Liver (tissue), 9 donors: Measurements from ENCODE around the gene ZDHHC14. TPM values are rescaled to one million over a fixed set of nuclear protein-coding genes. Genes with fewer than 3 reads are reported as not detected.

ENCODE experiments used
- DNase-seq: peaks from one replicate; pipeline ENCODE4 v3.0.0-alpha.2; 2017; ENCODE audit warnings: low spot score
- H3K27ac ChIP-seq, 2 donors: one replicate each; pipeline ENCODE4 v1.7.0; 2013; ENCODE audit warnings: inconsistent platforms in 2 of 2, low read length in 2 of 2, control low read depth in 1 of 2, low read depth in 1 of 2, mild to moderate bottlenecking in 1 of 2
- H3K27me3 ChIP-seq, 4 donors: one replicate each; pipeline versions ENCODE4 v1.6.1 to v1.7.0; 2013; ENCODE audit warnings: low read length in 3 of 4, inconsistent platforms in 1 of 4, mild to moderate bottlenecking in 1 of 4, moderate library complexity in 1 of 4; ENCODE audit not compliant: control insufficient read depth in 4 of 4, insufficient read depth in 4 of 4
- H3K36me3 ChIP-seq, 4 donors: one replicate each; pipeline versions ENCODE4 v1.6.1 to v1.7.0; 2013; ENCODE audit warnings: low read length in 3 of 4, mild to moderate bottlenecking in 3 of 4, low read depth in 1 of 4, moderate library complexity in 1 of 4; ENCODE audit not compliant: control insufficient read depth in 4 of 4, insufficient read depth in 3 of 4
- H3K4me1 ChIP-seq, 4 donors: one replicate each; pipeline versions ENCODE4 v1.6.1 to v1.7.0; 2013; ENCODE audit warnings: low read length in 3 of 4, mild to moderate bottlenecking in 3 of 4, moderate library complexity in 1 of 4; ENCODE audit not compliant: control insufficient read depth in 4 of 4, insufficient read depth in 4 of 4
- H3K4me3 ChIP-seq, 3 donors: one replicate each; pipeline versions ENCODE4 v1.6.1 to v1.7.0; 2013; ENCODE audit warnings: low read length in 3 of 3, control low read depth in 1 of 3, low read depth in 1 of 3, mild to moderate bottlenecking in 1 of 3
- H3K9ac ChIP-seq, 2 donors: one replicate each; pipeline ENCODE4 v1.7.0; 2013; ENCODE audit warnings: low read length in 2 of 2, mild to moderate bottlenecking in 2 of 2, moderate library complexity in 2 of 2, control low read depth in 1 of 2, low read depth in 1 of 2
- H3K9me3 ChIP-seq, 4 donors: one replicate each; pipeline versions ENCODE4 v1.6.1 to v1.7.0; 2013; ENCODE audit warnings: low read length in 3 of 4; ENCODE audit not compliant: control insufficient read depth in 4 of 4
- CTCF ChIP-seq: fragments of 150-350 bp; IDR thresholded peaks from 2 replicates; pipeline ENCODE4 v1.5.1; 2017; ENCODE audit warnings: improper control_type of control experiment, low read depth, low read length; ENCODE audit not compliant: missing input control
- EGR1 ChIP-seq, 2 donors: IDR thresholded peaks; 2 replicates each; pipeline ENCODE4 v1.6.1; 2016 to 2018; ENCODE audit warnings: antibody characterized with exemption in 2 of 2, low read depth in 2 of 2
- FOXA1 ChIP-seq: IDR thresholded peaks from 2 replicates; pipeline ENCODE4 v1.6.1; 2016; ENCODE audit warnings: antibody characterized with exemption
- GABPA ChIP-seq, 2 donors: IDR thresholded peaks in 1 of 2; conservative IDR thresholded peaks in 1 of 2; 2 replicates each; pipeline ENCODE4 v1.6.1; 2016; ENCODE audit warnings: antibody characterized with exemption in 2 of 2, mild to moderate bottlenecking in 1 of 2, moderate library complexity in 1 of 2
- HNF4A ChIP-seq, 2 donors: conservative IDR thresholded peaks; 2 replicates each; pipeline ENCODE4 v1.6.1; 2016; ENCODE audit warnings: antibody characterized with exemption in 2 of 2, mild to moderate bottlenecking in 2 of 2
- HNF4G ChIP-seq: IDR thresholded peaks from 2 replicates; pipeline ENCODE4 v1.6.1; 2016; ENCODE audit warnings: antibody characterized with exemption
- JUND ChIP-seq, 2 donors: IDR thresholded peaks; 2 replicates each; pipeline ENCODE4 v1.6.1; 2016; ENCODE audit warnings: antibody characterized with exemption in 2 of 2
- NR2F2 ChIP-seq: IDR thresholded peaks from 2 replicates; pipeline ENCODE4 v1.6.1; 2016; ENCODE audit warnings: antibody characterized with exemption
- REST ChIP-seq: IDR thresholded peaks from 2 replicates; pipeline ENCODE4 v1.6.1; 2016; ENCODE audit warnings: antibody characterized with exemption, mild to moderate bottlenecking
- RXRA ChIP-seq, 2 donors: IDR thresholded peaks; 2 replicates each; pipeline ENCODE4 v1.6.1; 2017 to 2018; ENCODE audit warnings: antibody characterized with exemption in 2 of 2, mild to moderate bottlenecking in 1 of 2
- SP1 ChIP-seq: IDR thresholded peaks from 2 replicates; pipeline ENCODE4 v1.6.1; 2018; ENCODE audit warnings: antibody characterized with exemption, mild to moderate bottlenecking
- TAF1 ChIP-seq: conservative IDR thresholded peaks from 2 replicates; pipeline ENCODE4 v1.6.1; 2016; ENCODE audit warnings: antibody characterized with exemption, mild to moderate bottlenecking
- YY1 ChIP-seq: IDR thresholded peaks from 2 replicates; pipeline ENCODE4 v1.6.1; 2016; ENCODE audit warnings: antibody characterized with exemption, mild to moderate bottlenecking
- ZBTB33 ChIP-seq: IDR thresholded peaks from 2 replicates; pipeline ENCODE4 v1.6.1; 2016; ENCODE audit warnings: antibody characterized with exemption
- WGBS: extraction: QIAGEN DNeasy Blood & Tissue Kit; methylation state at CpG from one replicate; pipeline ENCODE4 v1.1.7; 2013; 5-methylcytosine and 5-hydroxymethylcytosine counted together
- polyA plus RNA-seq, 2 donors: library from polyadenylated mRNA; stranded (reverse) in 1 of 2; unstranded in 1 of 2; fragments of 200-250 nt in 1 of 2; fragments of >200 nt in 1 of 2; fragmentation: Nextera tagmentation in 1 of 2; extraction: Ambion mirVana in 1 of 2; gene quantifications; one replicate each; pipeline versions ENCODE4 v1.2.1 to v1.2.3, GENCODE V29; 2013 to 2015
- total RNA-seq, 2 donors: library from RNA; depleted of rRNA; stranded (reverse); fragments of >200 nt; gene quantifications; one replicate each; pipeline ENCODE4 v1.2.3, GENCODE V29; 2014
- TF ChIP-seq, protein P1 (sequence below): IDR thresholded peaks from 2 replicates; pipeline ENCODE4 v1.6.1; 2016; ENCODE audit warnings: antibody characterized with exemption
- TF ChIP-seq, protein P2 (sequence below): IDR thresholded peaks from 2 replicates; pipeline ENCODE4 v1.6.1; 2016; ENCODE audit warnings: antibody characterized with exemption
- donor health status: healthy.
- donor health status: healthy.
- donor health status: healthy.
- donor health status: healthy.
- donor health status: healthy.

Gene ZDHHC14
- total and polyA plus RNA-seq, 4 donors, result 4.4 to 11.7 (median 8.4) TPM

GRCh38 chr6:157638779-157639178 lies 257.8 kb downstream of the ZDHHC14 start:
- TF ChIP-seq JUND (IDR thresholded peaks at IDR 0.05) (no peak), EGR1 (IDR thresholded peaks at IDR 0.05; ENCODE audit: low read depth in 2 of 2) (no peak), HNF4G (no peak), SP1 (no peak), GABPA (IDR thresholded peaks at IDR 0.05 in 1 of 2, conservative IDR thresholded peaks at IDR 0.05 in 1 of 2) (no peak), NR2F2 (no peak)
- DNase-seq, result no peak
- H3K9me3 ChIP-seq, result no peaks in the 10 kb centered on the region

GRCh38 chr6:157640746-157641451 lies 259.9 kb downstream of the ZDHHC14 start:
- TF ChIP-seq NR2F2, result no peak
- TF ChIP-seq, protein P1, sequence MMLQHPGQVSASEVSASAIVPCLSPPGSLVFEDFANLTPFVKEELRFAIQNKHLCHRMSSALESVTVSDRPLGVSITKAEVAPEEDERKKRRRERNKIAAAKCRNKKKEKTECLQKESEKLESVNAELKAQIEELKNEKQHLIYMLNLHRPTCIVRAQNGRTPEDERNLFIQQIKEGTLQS, result no peak
- no peak for TF ChIP-seq CTCF
- no peak for TF ChIP-seq REST
- TF ChIP-seq HNF4A (conservative IDR thresholded peaks at IDR 0.05), result no peak
- TF ChIP-seq HNF4G, result no peak
- TF ChIP-seq SP1, result no peak
- TF ChIP-seq, protein P2, sequence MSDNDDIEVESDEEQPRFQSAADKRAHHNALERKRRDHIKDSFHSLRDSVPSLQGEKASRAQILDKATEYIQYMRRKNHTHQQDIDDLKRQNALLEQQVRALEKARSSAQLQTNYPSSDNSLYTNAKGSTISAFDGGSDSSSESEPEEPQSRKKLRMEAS, result no peak
- TF ChIP-seq FOXA1, result no peak
- TF ChIP-seq JUND (IDR thresholded peaks at IDR 0.05), result no peak
- TF ChIP-seq RXRA (IDR thresholded peaks at IDR 0.05), result no peak
- no peak for TF ChIP-seq EGR1 (IDR thresholded peaks at IDR 0.05; ENCODE audit: low read depth in 2 of 2)
- TF ChIP-seq YY1, result no peak
- TF ChIP-seq TAF1, result no peak
- TF ChIP-seq GABPA (IDR thresholded peaks at IDR 0.05 in 1 of 2, conservative IDR thresholded peaks at IDR 0.05 in 1 of 2), result no peak
- no peak for TF ChIP-seq ZBTB33
- Histone ChIP-seq H3K9ac (no peak overlapping the region), H3K4me1 (no peaks in the 10 kb centered on the region), H3K4me3 (no peak overlapping the region), H3K27ac (no peak overlapping the region), H3K9me3 (no peaks in the 10 kb centered on the region), H3K27me3 (no peaks in the 10 kb centered on the region), H3K36me3 (peaks cover 0 to 6% (median 3%) of the 10 kb centered on the region in 4 donors)
- no peak for DNase-seq
- WGBS, result 96% methylated on average over 8 of the region's 8 CpGs

More at GRCh38 chr6:157638779-157639178, 257.8 kb downstream of the ZDHHC14 start:
- no peaks in the 10 kb centered on the region for H3K27me3 ChIP-seq
- no peak overlapping the region for H3K27ac ChIP-seq
- WGBS, result 93% methylated on average over 7 of the region's 7 CpGs
- H3K4me1 ChIP-seq, result no peaks in the 10 kb centered on the region
- H3K36me3 ChIP-seq, result peaks cover 3 to 9% (median 5%) of the 10 kb centered on the region in 4 donors
- no peak overlapping the region for H3K9ac ChIP-seq
- no peak overlapping the region for H3K4me3 ChIP-seq
